ENCODE data around the gene SCPEP1.
"Not testable (repeated sequence)": the region's sequence is repeated elsewhere in the genome, so short reads cannot be mapped to it uniquely, and the experiment has no call there.

SCPEP1 gene

DNA sequence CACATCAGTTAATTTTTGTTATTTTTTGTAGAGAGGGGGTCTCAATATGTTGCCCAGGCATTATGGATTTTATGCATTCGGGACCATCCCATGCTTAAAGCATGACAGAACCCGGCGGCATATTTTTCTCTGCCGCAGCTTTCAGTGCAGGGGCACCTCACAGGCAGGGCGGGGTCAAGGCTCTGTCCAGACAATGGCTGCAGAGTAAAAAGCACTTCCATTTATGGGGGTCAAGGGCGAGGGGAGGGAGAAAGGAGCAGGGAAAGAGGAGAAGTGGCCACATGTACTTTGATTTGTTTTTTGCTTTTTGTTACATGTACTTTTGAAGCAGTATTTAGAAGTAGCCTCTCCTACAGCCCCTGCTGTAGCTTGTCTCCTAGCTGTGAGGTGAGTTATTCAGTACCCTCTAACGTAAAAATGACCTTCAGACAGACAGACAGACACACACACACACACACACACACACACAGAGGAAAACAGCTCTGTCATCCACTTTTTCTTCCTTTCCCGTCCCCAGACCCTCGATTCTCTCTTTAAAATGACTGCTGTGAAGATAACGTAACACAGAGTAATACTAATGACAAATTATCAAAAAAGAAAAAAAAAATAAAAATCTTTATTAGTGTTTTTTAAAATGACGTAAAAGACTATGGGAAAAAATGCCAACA is 856 bp upstream of the SCPEP1 start:
- H3K4me1 Mint-ChIP-seq, result peaks cover 23% of the 10 kb centered on the region
- H3K4me3 Mint-ChIP-seq, result peak overlapping the region; percentile 61
- peaks cover 34% of the 10 kb centered on the region for H3K27me3 Mint-ChIP-seq
- CTCF ChIA-PET, result no interaction called here
- H3K27ac Mint-ChIP-seq, result no peak overlapping the region
- no peaks in the 10 kb centered on the region for H3K9me3 Mint-ChIP-seq
- no peaks in the 10 kb centered on the region for H3K36me3 Mint-ChIP-seq
- no peak for DNase-seq

- DNase-seq, result no peak
- H3K9me3 Mint-ChIP-seq, result no peaks in the 10 kb centered on the region
- peak overlapping the region; percentile 66 for H3K27ac Mint-ChIP-seq
- peaks cover 30% of the 10 kb centered on the region for H3K27me3 Mint-ChIP-seq
- H3K4me3 Mint-ChIP-seq, result peak overlapping the region; percentile 79
- H3K4me1 Mint-ChIP-seq, result peaks cover 23% of the 10 kb centered on the region
- no peaks in the 10 kb centered on the region for H3K36me3 Mint-ChIP-seq
- CTCF ChIA-PET, result interaction anchor here (0.5 to 0.7 kb wide), 3 partner anchors 117 to 1549 kb away, joined by 3 read pairs; no protein-coding TSS in a partner anchor
Observed at GRCh38 chr17:56978441-56979090, 635 bp downstream of the SCPEP1 start.

DNA sequence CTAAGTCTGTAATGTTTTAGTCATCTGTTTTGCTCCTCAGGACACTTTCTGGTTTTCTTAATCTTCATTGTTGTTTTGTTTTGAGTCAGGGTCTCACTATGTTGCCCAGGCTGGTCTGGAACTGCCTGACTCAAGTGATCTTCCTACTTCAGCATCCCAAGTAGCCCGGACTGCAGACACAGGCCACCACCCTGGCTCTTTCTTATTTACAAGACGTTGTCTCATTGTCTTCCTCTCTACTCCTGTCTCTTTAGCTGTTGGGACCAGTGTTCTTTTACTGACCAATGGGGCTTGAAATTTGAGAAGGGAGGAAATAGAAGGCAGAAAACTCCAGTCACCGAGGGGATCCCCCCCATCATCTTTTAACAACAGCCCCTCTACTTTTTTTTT is 1.2 kb downstream of the SCPEP1 start:
- H3K4me1 Mint-ChIP-seq, result peaks cover 23% of the 10 kb centered on the region
- CTCF ChIA-PET, result interaction anchor here (0.6 to 1.6 kb wide), 2 partner anchors 18 to 623 kb away, joined by 3 to 4 read pairs; partner anchors contain the start of gene COIL
- H3K9me3 Mint-ChIP-seq, result no peaks in the 10 kb centered on the region
- peaks cover 25% of the 10 kb centered on the region for H3K27me3 Mint-ChIP-seq
- H3K27ac Mint-ChIP-seq, result peak overlapping the region; percentile 0
- no peaks in the 10 kb centered on the region for H3K36me3 Mint-ChIP-seq
- H3K4me3 Mint-ChIP-seq, result peak overlapping the region; percentile 79
- DNase-seq, result no peak

- CTCF ChIA-PET, result interaction anchor here (1.6 kb wide), 1 partner anchor 20 kb away, joined by 4 read pairs; the partner anchor contains the start of gene COIL
- Mint-ChIP-seq H3K27me3 (peaks cover 18% of the 10 kb centered on the region), H3K4me1 (peaks cover 23% of the 10 kb centered on the region)
- H3K4me3 Mint-ChIP-seq, H3K27ac Mint-ChIP-seq, H3K36me3 Mint-ChIP-seq, DNase-seq, H3K9me3 Mint-ChIP-seq: not testable (repeated sequence)
Observed at GRCh38 chr17:56980526-56980925, 2.6 kb downstream of the SCPEP1 start.

DNA sequence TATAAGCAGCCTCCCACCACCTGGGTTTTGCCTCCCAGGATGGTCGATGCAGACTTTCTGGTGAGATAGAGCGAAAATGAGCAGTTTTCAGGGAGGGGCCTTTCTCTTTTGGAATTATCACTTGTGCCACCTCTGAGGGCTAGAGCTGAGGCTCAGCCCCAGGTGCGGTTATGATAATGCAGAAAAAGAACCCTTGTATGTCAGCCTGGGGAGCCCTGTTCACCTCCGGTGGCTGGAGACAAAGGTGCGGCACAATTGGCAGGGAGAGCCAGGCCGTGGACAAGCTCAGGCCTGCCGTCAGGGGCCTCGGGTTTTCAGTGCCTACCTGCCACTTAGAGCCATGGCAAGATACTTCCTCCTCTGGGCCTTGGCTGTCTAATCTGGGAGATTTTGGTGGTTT is 4.4 kb downstream of the SCPEP1 start:
- CTCF ChIA-PET, result interaction anchor here (0.7 kb wide), 1 partner anchor 30 kb away, joined by 3 read pairs; no protein-coding TSS in a partner anchor
- Mint-ChIP-seq H3K27me3 (peaks cover 1% of the 10 kb centered on the region), H3K36me3 (peaks cover 1% of the 10 kb centered on the region), H3K4me1 (peaks cover 16% of the 10 kb centered on the region), H3K27ac (no peak overlapping the region), H3K9me3 (no peaks in the 10 kb centered on the region), H3K4me3 (no peak overlapping the region)
- DNase-seq, result no peak

DNA sequence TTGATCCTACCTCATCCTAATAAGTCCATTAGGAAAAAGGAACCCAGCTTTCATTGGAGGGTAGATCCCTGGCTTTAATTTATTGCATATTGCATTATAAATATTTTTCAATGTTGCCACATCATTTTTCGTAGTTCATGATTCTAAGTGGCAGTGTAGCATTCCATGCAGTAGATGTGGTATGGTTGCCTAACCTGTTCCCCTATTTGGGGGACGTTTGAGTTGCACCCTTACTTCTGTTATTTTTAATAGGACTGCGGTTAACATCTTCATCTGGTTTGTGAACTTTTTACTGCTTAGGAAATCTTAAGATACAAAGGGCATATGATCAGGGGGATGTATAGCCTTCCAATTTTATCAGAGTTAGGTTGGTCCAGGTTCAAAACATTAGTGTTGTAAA is 5.4 kb downstream of the SCPEP1 start:
- Mint-ChIP-seq H3K9me3 (no peaks in the 10 kb centered on the region), H3K27me3 (no peaks in the 10 kb centered on the region), H3K4me1 (peaks cover 11% of the 10 kb centered on the region), H3K36me3 (peaks cover 1% of the 10 kb centered on the region), H3K4me3 (no peak overlapping the region), H3K27ac (no peak overlapping the region)
- no peak for DNase-seq
- CTCF ChIA-PET, result interaction anchor here (1.2 kb wide), 1 partner anchor 27 kb away, joined by 3 read pairs; no protein-coding TSS in a partner anchor

GRCh38 chr17:56985371-56986162 is 7.6 kb downstream of the SCPEP1 start:
- no peaks in the 10 kb centered on the region for H3K27me3 Mint-ChIP-seq
- no peaks in the 10 kb centered on the region for H3K9me3 Mint-ChIP-seq
- no peak overlapping the region for H3K4me3 Mint-ChIP-seq
- CTCF ChIA-PET, result no interaction called here
- H3K27ac Mint-ChIP-seq, result no peak overlapping the region
- H3K4me1 Mint-ChIP-seq, result no peaks in the 10 kb centered on the region
- DNase-seq, result no peak
- H3K36me3 Mint-ChIP-seq, result peaks cover 1% of the 10 kb centered on the region

- H3K4me3 Mint-ChIP-seq, result no peak overlapping the region
- peaks cover 1% of the 10 kb centered on the region for H3K36me3 Mint-ChIP-seq
- no peaks in the 10 kb centered on the region for H3K4me1 Mint-ChIP-seq
- H3K27me3 Mint-ChIP-seq, result no peaks in the 10 kb centered on the region
- CTCF ChIA-PET, result no interaction called here
- DNase-seq, result no peak
- H3K27ac Mint-ChIP-seq, result no peak overlapping the region
- no peaks in the 10 kb centered on the region for H3K9me3 Mint-ChIP-seq
Observed at GRCh38 chr17:56987283-56987834, 9.4 kb downstream of the SCPEP1 start.

DNA sequence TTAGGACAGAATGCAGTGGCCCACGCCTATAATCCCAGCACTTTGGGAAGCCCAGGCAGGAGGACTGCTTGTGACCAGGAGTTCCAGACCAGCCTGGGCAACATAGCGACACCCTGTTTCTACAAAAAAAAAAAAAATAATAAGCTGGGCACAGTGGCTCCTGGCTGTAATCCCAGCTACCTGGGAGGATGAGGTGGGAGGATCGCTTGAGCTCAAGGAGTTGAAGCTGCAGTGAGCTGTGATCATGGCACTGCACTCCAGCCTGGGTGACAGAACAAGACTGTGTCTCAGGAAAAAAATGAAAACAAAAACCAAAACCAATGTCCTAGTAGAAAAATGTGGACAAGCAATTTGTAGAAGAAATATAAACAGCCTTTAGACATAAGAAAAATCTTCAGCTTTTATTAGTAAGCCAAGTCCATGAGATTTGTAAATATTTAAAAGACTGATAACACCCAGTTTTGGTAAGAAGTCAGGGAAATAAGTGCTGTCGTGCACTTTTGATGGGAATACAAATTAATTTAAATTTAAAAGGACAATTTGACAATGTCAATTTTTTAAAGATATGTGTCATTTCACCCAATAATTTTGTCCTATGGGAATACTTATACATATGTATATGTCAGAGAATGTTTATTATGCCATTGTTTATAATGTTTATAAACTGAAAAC is 11.1 kb downstream of the SCPEP1 start:
- Mint-ChIP-seq H3K4me1 (no peaks in the 10 kb centered on the region), H3K36me3 (peaks cover 1% of the 10 kb centered on the region)

GRCh38 chr17:56992364-56992763 is 14.4 kb downstream of the SCPEP1 start:
- CTCF ChIA-PET, result no interaction called here
- H3K4me1 Mint-ChIP-seq, result no peaks in the 10 kb centered on the region
- no peaks in the 10 kb centered on the region for H3K27me3 Mint-ChIP-seq
- no peak overlapping the region for H3K4me3 Mint-ChIP-seq
- no peaks in the 10 kb centered on the region for H3K9me3 Mint-ChIP-seq
- no peak overlapping the region for H3K27ac Mint-ChIP-seq
- no peaks in the 10 kb centered on the region for H3K36me3 Mint-ChIP-seq
- no peak for DNase-seq

More for the DNA sequence above, 11.1 kb downstream of the SCPEP1 start:
- CTCF ChIA-PET, result no interaction called here
- DNase-seq, result no peak
- Mint-ChIP-seq H3K9me3 (no peaks in the 10 kb centered on the region), H3K4me3 (no peak overlapping the region), H3K27ac (peak overlapping the region; percentile 37), H3K27me3 (no peaks in the 10 kb centered on the region)

- H3K27ac Mint-ChIP-seq, result no peak overlapping the region
- no peak overlapping the region for H3K4me3 Mint-ChIP-seq
- CTCF ChIA-PET, result no interaction called here
- H3K36me3 Mint-ChIP-seq, result no peaks in the 10 kb centered on the region
- no peaks in the 10 kb centered on the region for H3K4me1 Mint-ChIP-seq
- H3K9me3 Mint-ChIP-seq, result no peaks in the 10 kb centered on the region
- H3K27me3 Mint-ChIP-seq, result no peaks in the 10 kb centered on the region
- no peak for DNase-seq
Observed at GRCh38 chr17:56994009-56994792, 16.3 kb downstream of the SCPEP1 start.

DNA sequence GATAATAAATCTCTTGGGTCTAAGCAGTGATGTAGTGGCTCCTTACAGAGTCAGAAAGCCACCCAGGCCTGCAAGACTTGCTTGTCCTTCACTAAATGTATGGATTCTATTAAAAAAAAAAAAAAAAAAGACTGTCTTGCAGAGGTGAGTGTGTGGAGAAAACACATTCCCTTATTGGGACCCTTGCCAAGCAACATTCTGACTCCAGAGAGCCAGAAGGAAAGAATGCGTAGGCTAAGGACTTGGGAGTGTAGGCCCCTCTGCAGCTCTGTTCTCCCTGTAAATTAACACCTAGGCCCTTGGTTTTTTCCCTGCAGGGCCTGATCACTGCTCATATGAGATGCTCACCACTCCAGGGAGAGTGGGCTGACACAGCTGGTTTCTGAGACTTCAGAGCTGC is 17.8 kb downstream of the SCPEP1 start:
- Mint-ChIP-seq H3K9me3 (no peaks in the 10 kb centered on the region), H3K4me1 (no peaks in the 10 kb centered on the region), H3K27ac (no peak overlapping the region), H3K36me3 (no peaks in the 10 kb centered on the region), H3K27me3 (no peaks in the 10 kb centered on the region), H3K4me3 (no peak overlapping the region)
- CTCF ChIA-PET, result no interaction called here
- DNase-seq, result no peak

GRCh38 chr17:56997313-56997712 is 19.4 kb downstream of the SCPEP1 start:
- H3K4me3 Mint-ChIP-seq, result no peak overlapping the region
- no peaks in the 10 kb centered on the region for H3K9me3 Mint-ChIP-seq
- H3K4me1 Mint-ChIP-seq, result no peaks in the 10 kb centered on the region
- H3K36me3 Mint-ChIP-seq, result no peaks in the 10 kb centered on the region
- CTCF ChIA-PET, result no interaction called here
- H3K27ac Mint-ChIP-seq, result no peak overlapping the region
- no peak for DNase-seq
- no peaks in the 10 kb centered on the region for H3K27me3 Mint-ChIP-seq
